Activated CD4-positive, alpha-beta memory T cell treated with anti-CD3 and anti-CD28 coated beads, Interleukin-2, amount 10 ng/mL, durations not matched to agents 7 days and 5 days (primary cell): ENCODE data around the gene FPGS. TPM values are rescaled to one million over a fixed set of nuclear protein-coding genes. Genes with fewer than 3 reads are reported as not detected.

Experiments used
- CTCF ChIA-PET: fragments of 350-600 bp; sonication (Branson Sonifier 250); formaldehyde crosslinking; loops from one replicate; lab custom pipeline; 2021; ENCODE audit warnings: antibody characterized with exemption, inconsistent platforms; lab: Charles Lee
- POLR2A ChIA-PET: fragments of 350-600 bp; sonication (Branson Sonifier 250); formaldehyde crosslinking; loops from one replicate; lab custom pipeline; 2021; ENCODE audit warnings: antibody characterized with exemption; lab: Charles Lee
- DNase-seq: peaks from one replicate; pipeline ENCODE4 v3.0.0-alpha.2; 2020
- H3K27ac Mint-ChIP-seq: one replicate; pipeline ENCODE4 v1.8.0; 2021; ENCODE audit warnings: mild to moderate bottlenecking, mixed read lengths
- H3K27me3 Mint-ChIP-seq: one replicate; pipeline ENCODE4 v1.8.0; 2021; ENCODE audit warnings: mixed read lengths
- H3K36me3 Mint-ChIP-seq: one replicate; pipeline ENCODE4 v1.8.0; 2021; ENCODE audit warnings: low read depth, mixed read lengths
- H3K4me1 Mint-ChIP-seq: one replicate; pipeline ENCODE4 v1.8.0; 2021; ENCODE audit warnings: mixed read lengths
- H3K4me3 Mint-ChIP-seq: one replicate; pipeline ENCODE4 v1.8.0; 2021; ENCODE audit warnings: mild to moderate bottlenecking, mixed read lengths
- H3K9me3 Mint-ChIP-seq: one replicate; pipeline ENCODE4 v1.8.0; 2021; ENCODE audit warnings: mixed read lengths
- total RNA-seq, 2 experiments: library from RNA; stranded (reverse); gene quantifications; one replicate each; pipeline ENCODE4 v1.2.3, GENCODE V29; 2021

Gene FPGS
- total RNA-seq, 2 experiments from 2014 or later: 65.6 to 65.8 TPM

DNA sequence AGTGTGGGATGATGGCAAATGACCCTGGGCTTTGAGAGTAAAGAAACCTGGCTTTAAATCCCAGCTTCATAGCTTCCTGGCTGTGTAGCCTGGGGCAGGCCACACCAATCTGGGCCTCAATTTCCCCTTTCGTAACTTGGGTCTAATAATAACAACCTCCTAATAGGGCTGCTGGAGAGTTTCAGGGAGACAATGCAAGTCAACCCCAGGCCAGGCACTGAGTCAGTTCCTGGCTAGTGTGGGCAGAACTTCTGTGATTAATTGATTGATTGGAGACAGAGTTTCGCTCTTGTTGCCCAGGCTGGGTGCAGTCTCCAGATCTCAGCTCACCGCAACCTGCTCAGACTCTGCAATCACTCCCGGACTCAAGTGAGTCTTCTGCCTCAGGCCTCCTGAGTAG lies 20.9 kb upstream of the FPGS start:
- CTCF ChIA-PET: interaction anchor here (1.6 to 7.3 kb wide), 3 partner anchors 13 to 136 kb away, joined by 3 to 90 read pairs (median 7); partner anchors contain the start of gene ST6GALNAC4
- H3K4me1 Mint-ChIP-seq: peaks cover 65% of the 10 kb centered on the region
- peak overlapping the region; percentile 60 for H3K4me3 Mint-ChIP-seq
- no peak for DNase-seq
- POLR2A ChIA-PET: interaction anchor here (1.2 to 7.0 kb wide), 6 partner anchors 11 to 189 kb away, joined by 3 to 77 read pairs (median 4); partner anchors contain the start of gene TOR2A
- no peaks in the 10 kb centered on the region for H3K27me3 Mint-ChIP-seq
- H3K9me3 Mint-ChIP-seq: no peaks in the 10 kb centered on the region
- peaks cover 23% of the 10 kb centered on the region for H3K36me3 Mint-ChIP-seq
- H3K27ac Mint-ChIP-seq: peak overlapping the region; percentile 93

DNA sequence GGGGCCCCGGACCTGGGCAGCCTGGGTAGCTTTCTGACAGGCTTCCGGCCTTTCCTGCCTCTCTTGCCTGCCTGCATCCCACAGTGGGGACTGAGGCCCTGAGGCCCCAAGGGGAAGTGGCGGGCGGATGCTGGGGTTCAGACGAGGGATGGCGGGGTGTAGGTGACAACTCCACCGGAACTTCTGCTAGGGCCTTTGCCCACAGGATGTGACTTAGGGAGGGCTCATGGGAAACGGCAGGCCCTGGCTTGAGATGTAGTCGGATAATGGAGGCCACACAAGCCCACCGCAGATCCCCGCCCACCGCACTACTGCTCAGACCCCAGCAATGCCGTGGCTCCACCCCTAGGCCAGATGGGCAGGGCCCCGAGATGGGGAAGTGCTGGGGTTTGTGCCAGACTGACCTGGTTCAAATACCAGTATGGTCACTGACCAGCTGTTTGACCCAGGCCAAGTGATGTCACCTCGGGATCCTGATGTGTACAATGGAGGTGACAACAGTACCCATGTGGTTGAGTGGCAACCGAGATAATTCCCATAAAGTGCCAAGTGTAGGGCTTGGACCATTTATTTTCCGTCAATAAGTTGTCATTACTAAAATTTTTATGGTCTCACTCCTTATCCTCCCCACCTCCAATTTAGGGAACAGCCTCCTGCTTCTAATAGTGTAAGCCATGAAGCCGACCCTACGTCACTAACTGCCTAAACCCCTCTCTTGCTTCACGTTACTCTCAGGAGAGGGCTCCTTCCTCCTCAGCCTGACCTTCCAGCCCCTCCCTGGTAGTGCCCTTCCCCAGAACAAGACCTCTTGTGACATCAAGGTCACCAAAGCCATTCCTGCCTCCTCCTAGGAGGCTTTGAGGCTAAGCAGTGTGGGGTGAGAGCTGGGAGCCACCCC lies 19.3 kb upstream of the FPGS start:
- Mint-ChIP-seq H3K27me3 (no peaks in the 10 kb centered on the region), H3K4me3 (peak overlapping the region; percentile 82), H3K36me3 (peaks cover 25% of the 10 kb centered on the region), H3K9me3 (no peaks in the 10 kb centered on the region), H3K4me1 (peaks cover 76% of the 10 kb centered on the region), H3K27ac (peak overlapping the region; percentile 93)
- peak; percentile 91 for DNase-seq
- ChIA-PET POLR2A (interaction anchor here (0.6 to 7.0 kb wide), 14 partner anchors 10 to 332 kb away, joined by 3 to 77 read pairs (median 3); partner anchors contain the start of genes LRSAM1, RPL12 and TOR2A), CTCF (interaction anchor here (0.6 to 7.3 kb wide), 13 partner anchors 10 to 405 kb away, joined by 3 to 90 read pairs (median 4); partner anchors contain the start of genes ST6GALNAC4 and TOR2A)

DNA sequence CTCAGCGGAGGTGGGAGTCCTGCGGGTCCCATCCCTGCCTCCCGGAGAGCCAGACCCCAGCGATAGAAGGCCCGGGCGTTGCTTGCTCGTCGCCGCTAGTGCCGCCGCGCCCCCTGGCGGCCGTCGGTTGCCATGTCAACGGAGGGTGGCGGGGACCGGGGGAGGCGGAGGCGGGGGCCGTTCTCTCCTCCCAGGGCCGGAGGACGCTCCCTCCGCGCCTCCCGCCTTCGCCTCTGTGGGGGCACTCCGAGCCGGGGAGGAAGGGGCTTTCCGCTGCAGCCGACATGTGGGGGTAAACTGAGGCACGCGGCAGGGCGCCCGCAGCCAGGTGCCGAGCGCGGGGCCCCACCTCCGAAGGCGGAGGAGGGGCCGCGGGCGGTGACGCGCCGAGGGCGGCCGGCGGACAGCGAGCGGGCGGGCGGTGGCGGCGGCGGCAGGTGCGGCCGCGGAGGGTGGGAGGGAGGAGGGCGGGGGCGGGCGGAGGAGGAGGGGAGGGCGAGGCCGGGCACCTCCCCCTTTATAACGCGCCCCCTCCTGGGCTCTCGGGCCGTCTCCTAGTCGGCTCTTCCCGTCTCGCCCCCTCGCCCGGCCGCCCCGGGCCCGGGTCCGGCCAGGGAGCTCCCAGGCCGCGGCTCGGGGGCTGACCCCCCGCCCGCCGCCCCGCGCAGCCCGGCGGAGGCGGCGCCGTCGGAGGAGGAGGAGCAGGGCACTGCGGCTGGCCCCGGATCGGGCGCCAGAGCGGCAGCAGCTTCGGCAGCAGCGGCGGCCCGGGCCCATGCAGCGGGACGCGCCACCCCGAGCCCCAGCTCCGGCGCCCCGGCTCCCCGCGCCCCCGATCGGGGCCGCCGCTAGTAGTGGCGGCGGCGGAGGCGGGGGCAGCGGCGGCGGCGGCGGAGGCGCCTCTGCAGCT lies 17.4 kb upstream of the FPGS start:
- peak overlapping the region; percentile 93 for H3K27ac Mint-ChIP-seq
- POLR2A ChIA-PET: interaction anchor here (0.6 to 7.0 kb wide), 30 partner anchors 9 to 388 kb away, joined by 3 to 77 read pairs (median 5); partner anchors contain the start of genes FPGS, LRSAM1, NAIF1 and RPL12
- H3K27me3 Mint-ChIP-seq: no peaks in the 10 kb centered on the region
- peaks cover 78% of the 10 kb centered on the region for H3K4me1 Mint-ChIP-seq
- CTCF ChIA-PET: interaction anchor here (0.7 to 7.3 kb wide), 17 partner anchors 10 to 307 kb away, joined by 3 to 90 read pairs (median 4); partner anchors contain the start of gene TOR2A
- peaks cover 41% of the 10 kb centered on the region for H3K36me3 Mint-ChIP-seq
- no peaks in the 10 kb centered on the region for H3K9me3 Mint-ChIP-seq
- peak; percentile 93 for DNase-seq
- H3K4me3 Mint-ChIP-seq: peak overlapping the region; percentile 97

- no peaks in the 10 kb centered on the region for H3K27me3 Mint-ChIP-seq
- H3K4me1 Mint-ChIP-seq: peaks cover 74% of the 10 kb centered on the region
- H3K36me3 Mint-ChIP-seq: peaks cover 48% of the 10 kb centered on the region
- ChIA-PET CTCF (interaction anchor here (0.7 to 7.3 kb wide), 14 partner anchors 10 to 306 kb away, joined by 3 to 90 read pairs (median 4); partner anchors contain the start of gene TOR2A), POLR2A (interaction anchor here (0.6 to 7.0 kb wide), 25 partner anchors 10 to 389 kb away, joined by 3 to 77 read pairs (median 7); partner anchors contain the start of genes FPGS, LRSAM1, NAIF1 and RPL12)
- H3K4me3 Mint-ChIP-seq: peak within 1 kb of the TSS; percentile 97
- peak within 1 kb of the TSS; percentile 93 for H3K27ac Mint-ChIP-seq
- H3K9me3 Mint-ChIP-seq: no peaks in the 10 kb centered on the region
- peak; percentile 95 for DNase-seq
These were observed 16.5 kb upstream of the FPGS start, which contains the start of gene CDK9 for GRCh38 chr9:127785933-127786772. CDK9 (plus strand) TSS chr9:127786034; CDS start chr9:127786149, 115 bp downstream.

- Mint-ChIP-seq H3K9me3 (no peaks in the 10 kb centered on the region), H3K4me1 (peaks cover 69% of the 10 kb centered on the region), H3K36me3 (peaks cover 53% of the 10 kb centered on the region), H3K27ac (peak overlapping the region; percentile 81), H3K4me3 (peak overlapping the region; percentile 97), H3K27me3 (no peaks in the 10 kb centered on the region)
- ChIA-PET CTCF (interaction anchor here (0.9 to 4.6 kb wide), 9 partner anchors 10 to 156 kb away, joined by 3 to 36 read pairs (median 3); partner anchors contain the start of gene TOR2A), POLR2A (interaction anchor here (0.9 to 7.0 kb wide), 7 partner anchors 10 to 119 kb away, joined by 3 to 77 read pairs (median 9); partner anchors contain the start of gene TOR2A)
- DNase-seq: no peak
These were observed 15.9 kb upstream of the FPGS start for GRCh38 chr9:127786773-127787104.

GRCh38 chr9:127788337-127789011 lies 14.2 kb upstream of the FPGS start:
- peak; percentile 53 for DNase-seq
- Mint-ChIP-seq H3K27me3 (no peaks in the 10 kb centered on the region), H3K27ac (peak overlapping the region; percentile 61), H3K4me1 (peaks cover 57% of the 10 kb centered on the region), H3K9me3 (no peaks in the 10 kb centered on the region), H3K36me3 (peaks cover 63% of the 10 kb centered on the region), H3K4me3 (peak overlapping the region; percentile 48)
- CTCF ChIA-PET: interaction anchor here (1.1 to 4.6 kb wide), 4 partner anchors 9 to 133 kb away, joined by 3 to 36 read pairs (median 13); partner anchors contain the start of gene TOR2A
- POLR2A ChIA-PET: interaction anchor here (1.1 to 7.0 kb wide), 6 partner anchors 8 to 82 kb away, joined by 4 to 77 read pairs (median 9); partner anchors contain the start of gene TOR2A

- ChIA-PET POLR2A (interaction anchor here (1.1 to 4.6 kb wide), 3 partner anchors 7 to 80 kb away, joined by 4 to 44 read pairs (median 4); no protein-coding TSS in a partner anchor), CTCF (interaction anchor here (0.8 to 1.1 kb wide), 2 partner anchors 9 to 81 kb away, joined by 3 read pairs; no protein-coding TSS in a partner anchor)
- H3K9me3 Mint-ChIP-seq: no peaks in the 10 kb centered on the region
- H3K4me1 Mint-ChIP-seq: peaks cover 50% of the 10 kb centered on the region
- H3K27me3 Mint-ChIP-seq: no peaks in the 10 kb centered on the region
- H3K4me3 Mint-ChIP-seq: no peak overlapping the region
- H3K27ac Mint-ChIP-seq: no peak overlapping the region
- DNase-seq: no peak
- peaks cover 68% of the 10 kb centered on the region for H3K36me3 Mint-ChIP-seq
These were observed 13.5 kb upstream of the FPGS start for GRCh38 chr9:127789179-127789578.

GRCh38 chr9:127790094-127790855 lies 12.4 kb upstream of the FPGS start:
- H3K36me3 Mint-ChIP-seq: peaks cover 68% of the 10 kb centered on the region
- no peak overlapping the region for H3K4me3 Mint-ChIP-seq
- ChIA-PET POLR2A (interaction anchor here (1.1 kb wide), 1 partner anchor 79 kb away, joined by 4 read pairs; no protein-coding TSS in a partner anchor), CTCF (interaction anchor here (0.7 kb wide), 1 partner anchor 71 kb away, joined by 3 read pairs; no protein-coding TSS in a partner anchor)
- DNase-seq: no peak
- no peaks in the 10 kb centered on the region for H3K9me3 Mint-ChIP-seq
- H3K27me3 Mint-ChIP-seq: no peaks in the 10 kb centered on the region
- peak overlapping the region; percentile 51 for H3K27ac Mint-ChIP-seq
- H3K4me1 Mint-ChIP-seq: peaks cover 44% of the 10 kb centered on the region

DNA sequence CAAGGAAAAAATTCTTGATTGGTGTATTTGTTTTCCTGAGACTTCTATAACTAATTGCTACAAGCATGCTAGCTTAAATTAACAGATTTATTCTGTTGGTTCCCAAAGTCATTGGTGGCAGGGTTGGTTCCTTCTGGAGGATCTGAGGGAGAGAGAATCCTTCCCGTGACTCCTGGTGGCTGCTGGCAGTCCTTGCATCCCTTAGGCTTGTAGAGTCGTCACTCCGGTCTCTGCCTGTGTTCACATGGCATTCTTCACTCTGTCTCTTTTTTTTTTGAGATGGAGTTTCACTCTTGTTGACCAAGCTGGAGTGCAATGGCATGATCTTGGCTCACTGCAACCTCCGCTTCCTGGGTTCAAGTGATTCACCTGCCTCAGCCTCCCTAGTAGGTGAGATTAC lies 11.6 kb upstream of the FPGS start:
- Mint-ChIP-seq H3K27me3 (no peaks in the 10 kb centered on the region), H3K4me3 (no peak overlapping the region), H3K9me3 (no peaks in the 10 kb centered on the region), H3K36me3 (peaks cover 68% of the 10 kb centered on the region), H3K4me1 (peaks cover 49% of the 10 kb centered on the region), H3K27ac (no peak overlapping the region)
- ChIA-PET POLR2A (no interaction called here), CTCF (interaction anchor here (0.7 kb wide), 1 partner anchor 70 kb away, joined by 3 read pairs; no protein-coding TSS in a partner anchor)
- DNase-seq: no peak
